K562 (cell line): ENCODE data around the gene CRIM1.

Source experiments
- ARHGAP35 ChIP-seq: fragments of 450-650 bp; IDR thresholded peaks from 2 replicates; pipeline ENCODE4 v1.6.1; 2018; ENCODE audit not compliant: partially characterized antibody
- CTCF ChIP-seq, 3 experiments: IDR thresholded peaks in 2 of 3; conservative IDR thresholded peaks in 1 of 3; 2 replicates each; pipeline ENCODE4 v1.5.1; 2011 to 2012; ENCODE audit warnings: low read length in 3 of 3, mild to moderate bottlenecking in 3 of 3, control low read depth in 2 of 3, improper control_type of control experiment in 1 of 3, inconsistent platforms in 1 of 3, low read depth in 1 of 3, mixed read lengths in 1 of 3, moderate library complexity in 1 of 3; ENCODE audit not compliant: insufficient read depth in 2 of 3
- EZH2 ChIP-seq: IDR thresholded peaks from 2 replicates; pipeline ENCODE4 v1.6.1; 2012; ENCODE audit warnings: low read depth, mild to moderate bottlenecking, inconsistent platforms, low read length, borderline replicate concordance
- HBP1 ChIP-seq: fragments of 450-650 bp; formaldehyde crosslinking; IDR thresholded peaks from 2 replicates; pipeline ENCODE4 v1.4.0; 2022; ENCODE audit warnings: missing genetic modification characterization
- JUND ChIP-seq, 2 experiments: IDR thresholded peaks; 2 replicates in 1 of 2; 3 replicates in 1 of 2; pipeline ENCODE4 v1.6.1; 2011; ENCODE audit warnings: borderline replicate concordance in 2 of 2, low read depth in 2 of 2, low read length in 2 of 2, improper control_type of control experiment in 1 of 2, missing biosample characterization in 1 of 2, missing genetic modification characterization in 1 of 2, missing genetic modification reagents in 1 of 2
- MAFK ChIP-seq: IDR thresholded peaks from 2 replicates; pipeline ENCODE4 v1.6.1; 2011; ENCODE audit warnings: low read length, improper control_type of control experiment
- MAX ChIP-seq: sonication (generic); formaldehyde crosslinking; IDR thresholded peaks from 2 replicates; pipeline ENCODE4 v1.9.0; 2022; ENCODE audit warnings: mild to moderate bottlenecking, missing genetic modification reagents
- MXI1 ChIP-seq: IDR thresholded peaks from 2 replicates; pipeline ENCODE4 v1.6.1; 2011; ENCODE audit warnings: low read depth, mild to moderate bottlenecking, improper control_type of control experiment, low read length
- POLR2A ChIP-seq: fragments of 450-650 bp; conservative IDR thresholded peaks from 2 replicates; pipeline ENCODE4 v1.6.1; 2016
- POLR2AphosphoS5 ChIP-seq: IDR thresholded peaks from 2 replicates; pipeline ENCODE4 v1.6.1; 2011; ENCODE audit warnings: mild to moderate bottlenecking, low read depth, low read length, moderate library complexity; ENCODE audit not compliant: control insufficient read depth, insufficient read depth
- RAD21 ChIP-seq, 2 experiments: fragments of 250-450 bp in 1 of 2; fragments of 450-650 bp in 1 of 2; sonication (Bioruptor Pico) in 1 of 2; formaldehyde crosslinking in 1 of 2; IDR thresholded peaks in 1 of 2; conservative IDR thresholded peaks in 1 of 2; 2 replicates each; pipeline versions ENCODE4 v1.4.0 to v1.8.0; 2020 to 2022; ENCODE audit warnings: mild to moderate bottlenecking in 2 of 2, moderate library complexity in 1 of 2
- RERE ChIP-seq: sonication (generic); formaldehyde crosslinking; IDR thresholded peaks from 2 replicates; pipeline ENCODE4 v1.8.0; 2023; ENCODE audit warnings: missing genetic modification reagents, mild to moderate bottlenecking, borderline replicate concordance
- TAF1 ChIP-seq: IDR thresholded peaks from 2 replicates; pipeline ENCODE4 v1.6.1; 2011; ENCODE audit warnings: mild to moderate bottlenecking, low read length, moderate library complexity; ENCODE audit not compliant: insufficient read depth, control insufficient read depth, severe bottlenecking; ENCODE audit errors: extremely low read depth
- ZNF76 ChIP-seq: fragments of 250-450 bp; sonication (Bioruptor Pico); IDR thresholded peaks from 2 replicates; pipeline ENCODE4 v1.4.0; 2020; ENCODE audit warnings: mild to moderate bottlenecking, moderate library complexity, borderline replicate concordance

- TF ChIP-seq ZNF76 (CRISPR knock-in tag) (no peak), MAX (CRISPR knock-in tag) (no peak), POLR2AphosphoS5 (no peak), CTCF (IDR thresholded peaks at IDR 0.05 in 2 of 3, conservative IDR thresholded peaks at IDR 0.05 in 1 of 3; ENCODE audit: insufficient read depth in 2 of 3, low read depth in 1 of 3, low read length in 3 of 3) (no peak), RAD21 (CRISPR knock-in tag; conservative IDR thresholded peaks at IDR 0.05 in 1 of 2, IDR thresholded peaks at IDR 0.05 in 1 of 2) (no peak), EZH2 (no peak), RERE (no peak), TAF1 (no peak), ARHGAP35 (no peak), HBP1 (CRISPR knock-in tag) (no peak), MAFK (no peak), POLR2A (no peak), JUND (IDR thresholded peaks at IDR 0.05; ENCODE audit: borderline replicate concordance, low read depth, low read length) (no peak), JUND (tag; IDR thresholded peaks at IDR 0.05; ENCODE audit: borderline replicate concordance, low read depth, low read length) (no peak), MXI1 (no peak)
These were observed 239.3 kb downstream of the CRIM1 start for GRCh38 chr2:36594849-36595248.
